HL-60 (cell line): ENCODE results near the gene MAN1A2.

ENCODE experiments used
- CTCF ChIP-seq: IDR thresholded peaks from one replicate; pipeline ENCODE4 v1.5.1; 2011; ENCODE audit warnings: low read length, control low read depth, inconsistent platforms; ENCODE audit not compliant: insufficient read depth
- GABPA ChIP-seq: IDR thresholded peaks from 2 replicates; pipeline ENCODE4 v1.6.1; 2012; ENCODE audit warnings: low read depth
- SPI1 ChIP-seq: IDR thresholded peaks from 2 replicates; pipeline ENCODE4 v1.6.1; 2012; ENCODE audit warnings: low read depth, mild to moderate bottlenecking, borderline replicate concordance

GRCh38 chr1:117499071-117499470, 131.8 kb downstream of the MAN1A2 start:
- TF ChIP-seq GABPA (no peak), CTCF (no peak), SPI1 (no peak)
